Femur (tissue), 1 donor: ENCODE measurements around the gene TMBIM6.
"Not testable (repeated sequence)": the region's sequence is repeated elsewhere in the genome, so short reads cannot be mapped to it uniquely, and the experiment has no call there.

Source experiments
- DNase-seq: peaks from one replicate; pipeline ENCODE4 v3.0.0-alpha.2; 2017

The TMBIM6 gene

GRCh38 chr12:49777800-49778748 is 36.7 kb downstream of the TMBIM6 start:
- DNase-seq, result peak; percentile 48

- no peak for DNase-seq
Observed at GRCh38 chr12:49779581-49779980, 38.2 kb downstream of the TMBIM6 start.

- DNase-seq, result not testable (repeated sequence)
Observed at GRCh38 chr12:49780914-49781313, 39.6 kb downstream of the TMBIM6 start.

GRCh38 chr12:49783917-49784676 is 42.7 kb downstream of the TMBIM6 start:
- peak; percentile 53 for DNase-seq

- no peak for DNase-seq
Observed at GRCh38 chr12:49784756-49785409, 43.5 kb downstream of the TMBIM6 start.

GRCh38 chr12:49787672-49788071 is 46.3 kb downstream of the TMBIM6 start:
- no peak for DNase-seq

GRCh38 chr12:49789992-49790391 is 48.6 kb downstream of the TMBIM6 start:
- DNase-seq, result no peak

GRCh38 chr12:49790741-49791555 is 49.6 kb downstream of the TMBIM6 start:
- DNase-seq, result no peak

GRCh38 chr12:49791700-49792099 is 50.3 kb downstream of the TMBIM6 start:
- no peak for DNase-seq

- DNase-seq, result no peak
Observed at GRCh38 chr12:49792181-49792970, 51.0 kb downstream of the TMBIM6 start.

GRCh38 chr12:49792976-49793580 is 51.7 kb downstream of the TMBIM6 start:
- no peak for DNase-seq

GRCh38 chr12:49793620-49794019 is 52.3 kb downstream of the TMBIM6 start:
- DNase-seq, result no peak

- no peak for DNase-seq
Observed at GRCh38 chr12:49794021-49794420, 52.7 kb downstream of the TMBIM6 start.

GRCh38 chr12:49794811-49795653 is 53.7 kb downstream of the TMBIM6 start:
- no peak for DNase-seq

GRCh38 chr12:49795654-49796105 is 54.3 kb downstream of the TMBIM6 start:
- DNase-seq, result no peak

- no peak for DNase-seq
Observed at GRCh38 chr12:49796155-49796554, 54.8 kb downstream of the TMBIM6 start.

GRCh38 chr12:49796606-49797448 is 55.5 kb downstream of the TMBIM6 start:
- no peak for DNase-seq

- DNase-seq, result no peak
Observed at GRCh38 chr12:49797449-49797776, 56.1 kb downstream of the TMBIM6 start.

GRCh38 chr12:49798248-49798647 is 56.9 kb downstream of the TMBIM6 start:
- no peak for DNase-seq
